GM23248 (cell line): ENCODE results near the gene AVP. TPM values are rescaled to one million over a fixed set of nuclear protein-coding genes. Genes with fewer than 3 reads are reported as not detected.
A peak's percentile ranks its signal among the peaks of the same experiment; 100 is the strongest.

ENCODE experiments used
- DNase-seq: peaks from one replicate; pipeline ENCODE4 v3.0.0-alpha.2; 2015
- H2AFZ ChIP-seq: fragments of 200-600 bp; sonication (generic); 2 replicates; pipeline ENCODE4 v1.6.1; 2016; ENCODE audit warnings: antibody characterized with exemption
- H3F3A ChIP-seq: fragments of 200-600 bp; sonication (generic); 2 replicates; pipeline ENCODE4 v1.6.1; 2016; ENCODE audit warnings: mild to moderate bottlenecking, antibody characterized with exemption, mixed run types; ENCODE audit not compliant: insufficient read depth
- H3K27ac ChIP-seq: fragments of 200-600 bp; sonication (generic); 2 replicates; pipeline ENCODE4 v1.5.1; 2016; ENCODE audit warnings: mild to moderate bottlenecking
- H3K27me3 ChIP-seq: fragments of 200-600 bp; sonication (generic); replicated peaks from 2 replicates; pipeline ENCODE4 v1.6.1; 2016; ENCODE audit warnings: mild to moderate bottlenecking; ENCODE audit not compliant: insufficient read depth
- H3K36me3 ChIP-seq: fragments of 200-600 bp; sonication (generic); 2 replicates; pipeline ENCODE4 v1.6.1; 2016; ENCODE audit warnings: low read depth, mild to moderate bottlenecking
- H3K4me1 ChIP-seq: fragments of 200-600 bp; sonication (generic); 2 replicates; pipeline ENCODE4 v1.6.1; 2016; ENCODE audit warnings: mild to moderate bottlenecking; ENCODE audit not compliant: insufficient read depth
- H3K4me2 ChIP-seq: fragments of 200-600 bp; sonication (generic); one replicate; pipeline ENCODE4 v1.6.1; 2016; ENCODE audit warnings: mild to moderate bottlenecking; ENCODE audit not compliant: unreplicated experiment
- H3K4me3 ChIP-seq: fragments of 200-600 bp; sonication (generic); 2 replicates; pipeline ENCODE4 v1.5.1; 2016; ENCODE audit warnings: mild to moderate bottlenecking
- H3K79me2 ChIP-seq: fragments of 200-600 bp; sonication (generic); 2 replicates; pipeline ENCODE4 v1.6.1; 2016; ENCODE audit warnings: mild to moderate bottlenecking; ENCODE audit not compliant: insufficient read depth
- H3K9ac ChIP-seq: fragments of 200-600 bp; sonication (generic); 2 replicates; pipeline ENCODE4 v1.6.1; 2016; ENCODE audit warnings: mild to moderate bottlenecking
- H3K9me2 ChIP-seq: fragments of 200-600 bp; sonication (generic); 2 replicates; pipeline ENCODE4 v1.6.1; 2016; ENCODE audit warnings: mixed run types, mild to moderate bottlenecking, moderate library complexity; ENCODE audit not compliant: insufficient read depth
- H3K9me3 ChIP-seq: fragments of 200-600 bp; sonication (generic); one replicate; pipeline ENCODE4 v1.6.1; 2017; ENCODE audit warnings: low read depth
- H4K20me1 ChIP-seq: fragments of 200-600 bp; sonication (generic); 2 replicates; pipeline ENCODE4 v1.6.0; 2016; ENCODE audit not compliant: insufficient read depth
- EZH2 ChIP-seq: fragments of 200-600 bp; sonication (generic); IDR thresholded peaks from 2 replicates; pipeline ENCODE4 v1.6.1; 2018; ENCODE audit warnings: antibody characterized with exemption, mild to moderate bottlenecking; ENCODE audit not compliant: insufficient read depth, poor library complexity, severe bottlenecking
- EZH2phosphoT487 ChIP-seq: fragments of 200-600 bp; sonication (generic); IDR thresholded peaks from 2 replicates; pipeline ENCODE4 v1.6.1; 2018; ENCODE audit warnings: antibody characterized with exemption, moderate library complexity, mild to moderate bottlenecking, low read depth; ENCODE audit not compliant: insufficient read depth
- WGBS, 2 experiments: methylation state at CpG; one replicate each; pipeline ENCODE4 v1.1.6; 2015 to 2017; ENCODE audit warnings: low lambda C conversion rate in 2 of 2, low coverage in 1 of 2; ENCODE audit errors: missing lambda C conversion rate in 2 of 2; 5-methylcytosine and 5-hydroxymethylcytosine counted together
- in situ Hi-C: fragments of 300-500 bp; cut with MboI; formaldehyde crosslinking; loops from 2 replicates; pipeline ENCODE4 v1.15.0; 2020
- polyA plus RNA-seq: library from polyadenylated mRNA; unstranded; fragments of >200 nt; fragmentation: Nextera tagmentation; extraction: Ambion mirVana; gene quantifications from 2 replicates; pipeline ENCODE4 v1.2.1, GENCODE V29; 2016
- total RNA-seq: library from RNA; depleted of rRNA; stranded (reverse); fragments of >200 nt; shearing (Covaris generic); gene quantifications from 2 replicates; pipeline ENCODE4 v1.2.3, GENCODE V29; 2014

Gene AVP
- total and polyA plus RNA-seq, 2 experiments from 2014 or later = not detected

DNA sequence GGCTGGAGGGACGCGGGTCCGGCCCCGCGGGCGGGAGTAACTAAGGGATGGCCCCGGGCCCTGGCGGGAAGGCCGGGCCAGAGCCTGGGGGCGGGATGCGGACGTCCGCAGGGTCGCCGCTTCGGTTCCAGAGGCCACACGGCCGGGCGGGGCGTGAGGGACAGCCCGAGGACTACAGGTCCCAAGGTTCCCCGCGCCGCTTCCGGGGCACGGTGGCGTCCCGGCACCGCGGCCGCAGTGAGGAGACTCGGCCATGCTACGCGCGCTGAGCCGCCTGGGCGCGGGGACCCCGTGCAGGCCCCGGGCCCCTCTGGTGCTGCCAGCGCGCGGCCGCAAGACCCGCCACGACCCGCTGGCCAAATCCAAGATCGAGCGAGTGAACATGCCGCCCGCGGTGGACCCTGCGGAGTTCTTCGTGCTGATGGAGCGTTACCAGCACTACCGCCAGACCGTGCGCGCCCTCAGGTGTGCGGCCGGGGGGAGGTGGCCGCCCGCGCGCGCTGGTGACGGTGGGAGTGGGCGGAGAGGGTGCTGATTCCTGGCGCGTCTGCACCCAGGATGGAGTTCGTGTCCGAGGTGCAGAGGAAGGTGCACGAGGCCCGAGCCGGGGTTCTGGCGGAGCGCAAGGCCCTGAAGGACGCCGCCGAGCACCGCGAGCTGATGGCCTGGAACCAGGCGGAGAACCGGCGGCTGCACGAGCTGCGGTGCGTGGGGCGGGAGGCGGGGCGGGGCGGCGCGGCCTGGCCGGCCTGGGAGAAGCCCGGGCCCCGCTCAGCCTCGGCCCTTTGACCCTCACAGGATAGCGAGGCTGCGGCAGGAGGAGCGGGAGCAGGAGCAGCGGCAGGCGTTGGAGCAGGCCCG is 38.5 kb downstream of the AVP start, which contains the start of gene MRPS26:
Gene MRPS26, plus strand, starts transcription at position 237 of the 861 bp plus-strand sequence. Its CDS starts 17 bp downstream, at position 254.
- peaks cover 5% of the 10 kb centered on the region; the same call in 1 of the 2 replicates for H3K36me3 ChIP-seq
- peaks cover 19% of the 10 kb centered on the region for H3K79me2 ChIP-seq
- H4K20me1 ChIP-seq = no peaks in the 10 kb centered on the region
- peak; percentile 95 for DNase-seq
- H3K9me3 ChIP-seq = no peaks in the 10 kb centered on the region
- in situ Hi-C loops = no loop called here
- TF ChIP-seq EZH2phosphoT487 = no peak
- TF ChIP-seq EZH2 = no peak
- H3K27me3 ChIP-seq = no peaks in the 10 kb centered on the region
- peak within 1 kb of the TSS; percentile 92 for H3K4me3 ChIP-seq
- H3K27ac ChIP-seq = peak within 1 kb of the TSS; percentile 77
- WGBS, 2 experiments = 1 to 2% methylated on average over 69 to 75 of the region's 104 CpGs
- H3F3A ChIP-seq = 0 out of 2 replicates have a peak, but pooled peaks cover 6% of the 10 kb centered on the region
- peaks cover 7% of the 10 kb centered on the region; the same call in 1 of the 2 replicates for H3K4me1 ChIP-seq
- H3K4me2 ChIP-seq = peak within 1 kb of the TSS; percentile 83
- peak within 1 kb of the TSS; percentile 85 for H3K9ac ChIP-seq
- H3K9me2 ChIP-seq = no peaks in the 10 kb centered on the region
- peak within 1 kb of the TSS; percentile 83 for H2AFZ ChIP-seq

DNA sequence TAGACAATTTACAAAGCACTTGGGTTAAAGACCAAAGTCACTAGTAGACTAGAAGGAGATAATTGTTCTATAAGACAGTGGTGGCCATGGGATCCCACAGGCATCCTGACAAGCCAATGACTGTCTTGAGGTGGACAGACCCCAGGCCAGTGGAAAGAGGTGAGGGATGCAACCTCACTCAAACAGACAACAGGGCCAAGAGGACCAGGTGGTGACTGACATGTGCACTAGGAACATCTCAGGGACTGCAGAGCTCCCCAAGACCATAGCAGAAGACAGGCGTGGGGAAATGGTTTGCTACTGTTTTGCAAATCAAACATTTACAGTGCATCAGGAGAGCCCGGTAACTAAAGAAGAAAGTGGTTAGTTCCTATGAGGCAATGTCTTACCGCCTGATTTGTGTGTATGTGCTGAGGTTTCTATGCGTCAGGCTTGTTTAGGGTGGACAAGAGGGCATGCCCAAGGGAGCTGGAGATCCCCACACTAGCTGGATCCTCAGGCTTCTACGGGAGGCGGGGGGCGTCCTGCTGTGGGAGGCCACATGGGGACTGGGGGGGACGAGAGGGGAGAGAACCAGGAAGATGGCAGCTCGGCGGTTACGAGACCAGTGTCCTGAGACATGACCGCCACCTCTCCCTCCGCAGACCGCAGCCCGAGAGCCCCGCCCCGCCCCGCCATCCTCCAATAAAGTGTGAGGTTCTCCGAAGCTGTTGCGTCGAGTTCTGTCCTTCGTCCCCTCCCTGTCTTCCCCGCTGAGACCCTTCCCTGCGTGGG is 39.3 kb downstream of the AVP start:
- peak overlapping the region; percentile 85 for H3K9ac ChIP-seq
- 0 out of 2 replicates have a peak, but pooled peaks cover 6% of the 10 kb centered on the region for H3F3A ChIP-seq
- WGBS, 2 experiments = 3 to 6% methylated on average over 13 to 24 of the region's 24 CpGs
- H4K20me1 ChIP-seq = no peaks in the 10 kb centered on the region
- TF ChIP-seq EZH2 (no peak), EZH2phosphoT487 (no peak)
- H3K9me2 ChIP-seq = no peaks in the 10 kb centered on the region
- H2AFZ ChIP-seq = peak overlapping the region; percentile 83
- DNase-seq = peak; percentile 85
- peak overlapping the region; percentile 83 for H3K4me2 ChIP-seq
- H3K4me3 ChIP-seq = peak overlapping the region; percentile 92
- peak overlapping the region; percentile 77 for H3K27ac ChIP-seq
- H3K27me3 ChIP-seq = no peaks in the 10 kb centered on the region
- in situ Hi-C loops = no loop called here
- H3K4me1 ChIP-seq = peaks cover 7% of the 10 kb centered on the region; the same call in 1 of the 2 replicates
- H3K9me3 ChIP-seq = no peaks in the 10 kb centered on the region
- H3K36me3 ChIP-seq = peaks cover 5% of the 10 kb centered on the region; the same call in 1 of the 2 replicates
- H3K79me2 ChIP-seq = peaks cover 19% of the 10 kb centered on the region

DNA sequence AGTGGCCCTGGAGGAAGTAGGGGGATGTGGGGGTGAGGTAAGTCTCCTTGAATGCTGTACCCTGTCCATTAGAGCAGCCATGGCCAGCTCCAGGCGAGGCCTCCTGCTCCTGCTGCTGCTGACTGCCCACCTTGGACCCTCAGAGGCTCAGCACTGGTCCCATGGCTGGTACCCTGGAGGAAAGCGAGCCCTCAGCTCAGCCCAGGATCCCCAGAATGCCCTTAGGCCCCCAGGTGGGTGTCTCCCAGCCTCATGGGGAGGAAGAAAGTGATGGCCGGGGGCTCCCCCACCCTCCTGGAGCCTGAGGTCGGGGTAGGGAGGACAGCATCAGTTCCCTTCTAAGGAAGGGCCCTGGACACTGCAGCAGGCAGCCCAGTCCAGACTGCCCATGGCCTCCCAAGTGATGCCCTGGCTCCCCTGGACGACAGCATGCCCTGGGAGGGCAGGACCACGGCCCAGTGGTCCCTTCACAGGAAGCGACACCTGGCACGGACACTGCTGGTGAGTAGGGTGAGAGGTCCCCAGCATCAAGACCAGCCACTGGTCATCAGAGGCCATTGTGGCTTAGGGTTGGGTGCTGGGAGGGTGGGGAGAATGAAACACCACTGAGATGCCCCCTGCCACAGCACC is 40.1 kb downstream of the AVP start:
- Histone ChIP-seq H3K9me3 (no peaks in the 10 kb centered on the region), H3K36me3 (peaks cover 5% of the 10 kb centered on the region; the same call in 1 of the 2 replicates), H3K9me2 (no peaks in the 10 kb centered on the region), H4K20me1 (no peaks in the 10 kb centered on the region), H3K4me1 (peaks cover 7% of the 10 kb centered on the region; the same call in 1 of the 2 replicates), H3K4me2 (no peak overlapping the region), H3K27me3 (no peaks in the 10 kb centered on the region), H2AFZ (no peak overlapping the region), H3K27ac (0 out of 2 replicates have a peak overlapping the region, but pooled peaks have one; percentile 77), H3K9ac (no peak overlapping the region), H3F3A (0 out of 2 replicates have a peak, but pooled peaks cover 6% of the 10 kb centered on the region), H3K4me3 (no peak overlapping the region), H3K79me2 (peaks cover 19% of the 10 kb centered on the region)
- in situ Hi-C loops = no loop called here
- TF ChIP-seq EZH2phosphoT487 (no peak), EZH2 (no peak)
- DNase-seq = no peak
- 92 to 96% methylated on average over 8 of the region's 8 CpGs for WGBS, 2 experiments
